Lower lobe of right lung (tissue), 2 donors: Measurements from ENCODE around the gene URB1. TPM values are rescaled to one million over a fixed set of nuclear protein-coding genes. Genes with fewer than 3 reads are reported as not detected.

Experiments
- ATAC-seq, 2 donors: fragments of 200-7000 bp; cut with Tn5 transposase; one replicate each; pipeline ENCODE4 v1.9.1; 2020 to 2022; ENCODE audit warnings: mild to moderate bottlenecking in 2 of 2, moderate library complexity in 2 of 2
- DNase-seq: peaks from one replicate; pipeline ENCODE4 v3.0.0-alpha.2; 2020
- H3K27ac ChIP-seq: fragments of 200-600 bp; one replicate; pipeline ENCODE4 v1.8.0; 2022
- H3K27me3 ChIP-seq: fragments of 200-600 bp; one replicate; pipeline ENCODE4 v1.8.0; 2022; ENCODE audit warnings: low read depth
- H3K36me3 ChIP-seq: fragments of 200-600 bp; one replicate; pipeline ENCODE4 v1.8.0; 2022; ENCODE audit warnings: mild to moderate bottlenecking
- H3K4me1 ChIP-seq: fragments of 200-600 bp; one replicate; pipeline ENCODE4 v1.8.0; 2022
- H3K4me3 ChIP-seq: fragments of 200-600 bp; one replicate; pipeline ENCODE4 v1.8.0; 2022; ENCODE audit warnings: mild to moderate bottlenecking
- H3K9me3 ChIP-seq: fragments of 200-600 bp; one replicate; pipeline ENCODE4 v1.8.0; 2022
- intact Hi-C: fragments of 100-400 bp; cut with DNase I; formaldehyde crosslinking; loops from one replicate; pipeline ENCODE4 v1.11.0; 2022
- total RNA-seq: library from RNA; stranded (reverse); fragmentation: NEBNext Ultra II Directional; extraction: Animal tissue kit (Norgen Biotek cat#: 25700); gene quantifications from one replicate; pipeline ENCODE4 v1.2.1, GENCODE V29; 2021
- TF ChIP-seq, protein P1 (sequence below): fragments of 200-600 bp; IDR thresholded peaks from one replicate; pipeline ENCODE4 v1.8.0; 2022; ENCODE audit warnings: antibody characterized with exemption, mild to moderate bottlenecking
- donor health status: DM: no; HTN: yes; CAD: no; lungs with severe emphysema.

URB1 gene
- total RNA-seq, 1 donor from 2014 or later = 10.3 TPM

DNA sequence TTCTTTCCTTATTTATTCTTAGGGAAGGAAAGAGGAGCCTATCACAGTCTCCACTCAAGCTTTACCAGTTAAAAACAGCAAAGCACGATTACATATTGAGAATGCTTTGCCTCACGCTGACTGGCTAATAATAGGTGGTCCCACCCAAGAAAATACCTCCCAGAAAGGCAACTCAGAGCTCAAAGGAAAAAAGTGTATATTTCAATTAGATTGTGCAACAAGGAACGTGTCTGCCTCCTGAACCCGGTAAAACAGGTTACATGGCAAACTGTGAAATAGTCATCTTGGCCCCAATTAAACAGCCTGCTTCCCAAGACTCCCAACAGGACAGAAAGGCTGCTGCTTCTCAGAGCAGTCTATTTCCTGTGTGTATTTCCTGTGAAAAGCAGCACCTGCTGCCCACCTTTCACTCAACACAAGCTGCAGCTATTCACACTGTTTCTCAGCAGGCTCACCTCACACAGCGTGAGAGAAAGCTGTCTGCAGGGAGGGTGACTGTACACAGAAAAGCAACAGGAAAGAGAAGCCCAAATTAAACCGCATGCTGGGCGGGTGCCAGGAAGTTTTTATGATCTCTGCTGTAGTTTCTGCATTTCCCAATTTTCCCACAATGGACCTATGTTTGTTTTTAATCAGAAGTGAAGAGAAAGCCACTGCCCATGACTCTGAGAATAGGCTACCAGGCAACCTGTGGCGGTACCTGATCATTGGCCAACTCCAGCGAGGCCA is 44.0 kb downstream of the URB1 start:
- ATAC-seq (peak; percentile 53 to 54), DNase-seq (no peak)
- TF ChIP-seq, protein P1, sequence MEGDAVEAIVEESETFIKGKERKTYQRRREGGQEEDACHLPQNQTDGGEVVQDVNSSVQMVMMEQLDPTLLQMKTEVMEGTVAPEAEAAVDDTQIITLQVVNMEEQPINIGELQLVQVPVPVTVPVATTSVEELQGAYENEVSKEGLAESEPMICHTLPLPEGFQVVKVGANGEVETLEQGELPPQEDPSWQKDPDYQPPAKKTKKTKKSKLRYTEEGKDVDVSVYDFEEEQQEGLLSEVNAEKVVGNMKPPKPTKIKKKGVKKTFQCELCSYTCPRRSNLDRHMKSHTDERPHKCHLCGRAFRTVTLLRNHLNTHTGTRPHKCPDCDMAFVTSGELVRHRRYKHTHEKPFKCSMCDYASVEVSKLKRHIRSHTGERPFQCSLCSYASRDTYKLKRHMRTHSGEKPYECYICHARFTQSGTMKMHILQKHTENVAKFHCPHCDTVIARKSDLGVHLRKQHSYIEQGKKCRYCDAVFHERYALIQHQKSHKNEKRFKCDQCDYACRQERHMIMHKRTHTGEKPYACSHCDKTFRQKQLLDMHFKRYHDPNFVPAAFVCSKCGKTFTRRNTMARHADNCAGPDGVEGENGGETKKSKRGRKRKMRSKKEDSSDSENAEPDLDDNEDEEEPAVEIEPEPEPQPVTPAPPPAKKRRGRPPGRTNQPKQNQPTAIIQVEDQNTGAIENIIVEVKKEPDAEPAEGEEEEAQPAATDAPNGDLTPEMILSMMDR = no peak
- Histone ChIP-seq H3K36me3 (peaks cover 100% of the 10 kb centered on the region), H3K27ac (peak overlapping the region; percentile 56), H3K27me3 (no peaks in the 10 kb centered on the region), H3K9me3 (peaks cover 4% of the 10 kb centered on the region), H3K4me1 (no peaks in the 10 kb centered on the region), H3K4me3 (no peak overlapping the region)
- intact Hi-C loops = no loop called here

DNA sequence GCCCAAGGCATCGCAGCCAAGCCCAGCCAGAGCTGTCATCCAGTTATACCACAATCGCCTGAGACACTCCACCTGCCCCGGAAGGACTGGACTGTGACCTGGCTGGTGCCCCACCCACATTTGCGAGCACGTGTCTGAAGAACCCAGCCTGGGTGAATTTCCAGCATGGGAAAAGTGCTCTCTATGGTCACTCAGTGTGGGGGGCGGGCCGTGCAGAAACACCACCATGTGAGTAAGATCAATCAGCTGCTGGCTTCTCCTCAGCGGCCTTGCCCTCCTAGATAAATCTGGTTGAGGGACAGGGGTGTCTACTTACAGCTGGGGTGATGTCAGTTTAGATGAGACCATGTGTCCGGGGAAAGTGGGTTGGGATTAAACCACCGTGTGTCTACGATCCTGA is 44.8 kb downstream of the URB1 start:
- peak overlapping the region; percentile 56 for H3K27ac ChIP-seq
- intact Hi-C loops = no loop called here
- TF ChIP-seq, protein P1 = no peak
- no peak for DNase-seq
- no peaks in the 10 kb centered on the region for H3K27me3 ChIP-seq
- H3K36me3 ChIP-seq = peaks cover 100% of the 10 kb centered on the region
- no peaks in the 10 kb centered on the region for H3K4me1 ChIP-seq
- peaks cover 4% of the 10 kb centered on the region for H3K9me3 ChIP-seq
- ATAC-seq = no peak
- no peak overlapping the region for H3K4me3 ChIP-seq

DNA sequence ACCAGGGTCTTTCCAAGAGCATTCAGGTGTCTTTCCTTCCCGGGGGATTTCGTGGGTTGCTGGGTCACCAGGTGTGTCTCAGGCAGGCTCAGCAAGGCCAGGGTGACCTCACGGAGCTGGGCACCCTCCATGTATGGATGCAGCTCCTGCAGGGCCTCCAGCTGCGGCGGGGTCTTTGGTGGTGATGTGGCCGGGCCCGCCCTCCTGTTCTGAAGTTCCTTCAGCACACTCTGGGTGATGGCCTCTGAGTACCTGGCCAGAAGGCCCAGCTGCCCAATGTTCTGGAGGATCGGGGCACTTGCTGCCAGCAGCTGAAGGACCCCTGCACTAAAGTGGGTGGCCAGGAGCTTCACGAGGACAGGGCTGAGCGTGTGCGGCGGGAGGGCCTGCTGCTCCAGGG is 45.5 kb downstream of the URB1 start:
- Histone ChIP-seq H3K4me1 (no peaks in the 10 kb centered on the region), H3K27me3 (no peaks in the 10 kb centered on the region), H3K4me3 (no peak overlapping the region), H3K27ac (no peak overlapping the region), H3K36me3 (peaks cover 100% of the 10 kb centered on the region), H3K9me3 (peaks cover 4% of the 10 kb centered on the region)
- no peak for ATAC-seq
- DNase-seq = no peak
- TF ChIP-seq, protein P1 = no peak
- intact Hi-C loops = no loop called here

DNA sequence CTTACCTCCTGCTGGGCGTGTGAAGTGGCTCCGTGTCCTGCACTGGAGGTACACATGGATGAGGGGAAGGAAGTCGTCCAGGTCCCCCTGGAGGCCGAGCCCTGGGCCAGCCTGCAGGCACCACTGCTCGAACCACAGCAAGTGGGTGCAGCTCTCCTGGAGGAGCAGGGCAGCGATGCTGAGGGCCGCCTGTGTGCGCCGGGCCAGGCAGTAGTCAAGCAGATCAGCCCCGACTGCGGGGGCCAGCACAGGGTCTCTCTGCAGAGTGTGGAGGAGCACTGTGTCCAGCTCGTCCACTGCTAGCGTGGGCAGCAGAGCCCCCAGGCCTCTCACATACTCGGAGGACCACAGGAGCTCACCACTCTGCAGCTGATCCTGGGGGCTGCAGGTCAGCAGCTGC is 45.9 kb downstream of the URB1 start:
- intact Hi-C loops = no loop called here
- no peaks in the 10 kb centered on the region for H3K4me1 ChIP-seq
- DNase-seq (no peak), ATAC-seq (no peak)
- peaks cover 100% of the 10 kb centered on the region for H3K36me3 ChIP-seq
- TF ChIP-seq, protein P1 = no peak
- no peak overlapping the region for H3K27ac ChIP-seq
- H3K27me3 ChIP-seq = no peaks in the 10 kb centered on the region
- H3K9me3 ChIP-seq = peaks cover 4% of the 10 kb centered on the region
- no peak overlapping the region for H3K4me3 ChIP-seq

DNA sequence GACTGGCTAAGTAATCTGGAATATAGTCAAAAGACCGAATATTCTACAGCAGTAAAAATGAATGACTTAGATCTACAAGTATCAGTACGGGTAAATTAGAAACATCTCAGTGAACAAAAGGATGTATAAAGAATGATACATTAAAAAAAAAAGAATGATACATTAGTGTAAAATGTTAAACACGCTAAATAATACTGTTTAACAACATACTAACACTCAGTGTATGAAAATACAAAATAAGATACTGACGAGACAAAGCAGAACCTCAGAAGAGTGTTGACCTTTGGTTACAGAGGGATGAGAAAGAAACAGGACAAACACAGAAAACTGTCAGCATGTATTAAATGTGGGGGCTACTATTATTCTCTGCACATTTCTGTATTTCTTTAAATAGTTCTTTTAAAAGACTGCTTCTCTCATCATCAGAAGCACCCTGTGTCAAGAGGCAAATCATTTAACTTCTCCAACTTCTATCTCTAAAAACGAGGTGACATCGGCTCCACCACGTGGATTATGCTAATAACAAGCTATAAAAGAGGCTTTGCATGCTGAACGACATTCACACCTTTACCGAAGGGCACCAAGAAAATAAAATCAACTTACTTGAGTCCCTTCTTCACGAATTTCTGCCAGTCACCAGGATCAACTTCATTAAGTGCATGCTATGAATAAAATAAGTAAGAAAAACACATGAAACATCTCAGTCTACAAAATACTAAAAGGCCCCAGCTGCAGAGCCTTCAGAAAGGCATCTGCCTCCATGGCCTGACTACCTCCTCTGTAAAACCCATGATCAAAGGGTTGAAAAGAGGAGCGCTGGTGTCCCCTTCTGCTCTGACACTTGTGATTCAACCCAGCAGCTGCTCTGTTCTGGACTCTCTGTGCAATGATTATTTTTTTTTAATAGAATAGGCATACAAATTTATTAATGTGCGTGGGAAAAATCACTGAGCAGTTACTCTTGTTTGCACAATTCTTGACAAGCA is 51.7 kb downstream of the URB1 start:
- intact Hi-C loops = no loop called here
- no peak overlapping the region for H3K27ac ChIP-seq
- H3K27me3 ChIP-seq = no peaks in the 10 kb centered on the region
- peaks cover 99% of the 10 kb centered on the region for H3K36me3 ChIP-seq
- TF ChIP-seq, protein P1 = no peak
- no peak overlapping the region for H3K4me3 ChIP-seq
- no peaks in the 10 kb centered on the region for H3K4me1 ChIP-seq
- H3K9me3 ChIP-seq = peaks cover 4% of the 10 kb centered on the region
- no peak for DNase-seq
- no peak for ATAC-seq
